ENCODE data around the gene ADD3.

- TF ChIP-seq, protein P1, sequence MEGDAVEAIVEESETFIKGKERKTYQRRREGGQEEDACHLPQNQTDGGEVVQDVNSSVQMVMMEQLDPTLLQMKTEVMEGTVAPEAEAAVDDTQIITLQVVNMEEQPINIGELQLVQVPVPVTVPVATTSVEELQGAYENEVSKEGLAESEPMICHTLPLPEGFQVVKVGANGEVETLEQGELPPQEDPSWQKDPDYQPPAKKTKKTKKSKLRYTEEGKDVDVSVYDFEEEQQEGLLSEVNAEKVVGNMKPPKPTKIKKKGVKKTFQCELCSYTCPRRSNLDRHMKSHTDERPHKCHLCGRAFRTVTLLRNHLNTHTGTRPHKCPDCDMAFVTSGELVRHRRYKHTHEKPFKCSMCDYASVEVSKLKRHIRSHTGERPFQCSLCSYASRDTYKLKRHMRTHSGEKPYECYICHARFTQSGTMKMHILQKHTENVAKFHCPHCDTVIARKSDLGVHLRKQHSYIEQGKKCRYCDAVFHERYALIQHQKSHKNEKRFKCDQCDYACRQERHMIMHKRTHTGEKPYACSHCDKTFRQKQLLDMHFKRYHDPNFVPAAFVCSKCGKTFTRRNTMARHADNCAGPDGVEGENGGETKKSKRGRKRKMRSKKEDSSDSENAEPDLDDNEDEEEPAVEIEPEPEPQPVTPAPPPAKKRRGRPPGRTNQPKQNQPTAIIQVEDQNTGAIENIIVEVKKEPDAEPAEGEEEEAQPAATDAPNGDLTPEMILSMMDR (IDR thresholded peaks at IDR 0.05): no peak
- TF ChIP-seq POLR2A (IDR thresholded peaks at IDR 0.05): no peak
Observed at GRCh38 chr10:110029450-110029849, 21.7 kb downstream of the ADD3 start.
